ENCODE measurements around the gene PDZK1IP1.

Gene PDZK1IP1

DNA sequence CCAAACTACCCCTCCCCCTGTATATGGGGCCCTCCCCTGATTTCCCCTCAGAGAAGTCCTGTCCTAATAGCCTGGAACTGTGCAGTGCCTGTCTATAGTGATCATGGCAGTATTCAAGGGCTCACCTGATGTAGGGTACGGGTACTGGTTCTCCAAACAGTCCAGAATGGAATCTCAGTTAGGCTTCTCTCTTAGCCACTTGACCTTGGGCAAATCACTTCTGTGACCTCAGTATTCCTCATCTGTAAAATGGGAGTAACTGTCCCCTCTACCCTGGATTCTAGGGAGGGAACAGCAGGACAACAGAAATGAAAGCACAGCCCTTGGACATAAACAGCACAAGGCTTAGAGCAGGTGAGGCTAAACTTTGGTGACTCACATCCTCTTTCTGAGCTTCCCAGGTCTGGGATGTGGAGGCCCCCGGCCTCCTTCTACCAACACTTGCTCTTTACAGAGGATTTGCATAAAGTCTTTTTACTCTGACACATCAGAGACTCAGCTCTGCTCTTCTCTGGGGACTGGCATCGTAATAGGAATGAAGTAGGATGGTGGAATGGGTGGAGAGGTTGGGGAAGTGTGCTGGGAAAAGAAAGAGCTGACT lies 20.0 kb upstream of the PDZK1IP1 start:
- no peak overlapping the region for H2AK5ac ChIP-seq (ENCODE audit: low read length)
- no peak overlapping the region for H3K14ac ChIP-seq (ENCODE audit: low read length)
- H3K18ac ChIP-seq (ENCODE audit: low read length): no peak overlapping the region
- H2BK12ac ChIP-seq (ENCODE audit: low read length): no peak overlapping the region
- H2AFZ ChIP-seq (ENCODE audit: insufficient read depth, low read length, poor library complexity): no peak overlapping the region
- no peak overlapping the region for H3K27ac ChIP-seq (ENCODE audit: low read depth, low read length)
- H3K36me3 ChIP-seq (ENCODE audit: control insufficient read depth in 1 of 2, insufficient read depth in 2 of 2, low read length in 2 of 2): no peaks in the 10 kb centered on the region
- no peak overlapping the region for H2BK5ac ChIP-seq (ENCODE audit: low read depth, low read length, poor library complexity)
- H3K4me2 ChIP-seq (ENCODE audit: low read length): no peak overlapping the region
- no peak overlapping the region for H3K4ac ChIP-seq (ENCODE audit: low read depth, low read length)
- peaks cover 1% of the 10 kb centered on the region for H3K9me3 ChIP-seq (ENCODE audit: insufficient read depth, low read depth, low read length)
- H3K9ac ChIP-seq (ENCODE audit: low read length): no peak overlapping the region
- no peak for DNase-seq
- H3K79me2 ChIP-seq (ENCODE audit: control insufficient read depth, insufficient read depth, low read length, poor library complexity): no peaks in the 10 kb centered on the region
- H2BK120ac ChIP-seq (ENCODE audit: insufficient read depth, low read length, poor library complexity): no peak overlapping the region
- H3K4me1 ChIP-seq (ENCODE audit: control insufficient read depth in 1 of 2, insufficient read depth in 2 of 2, low read length in 2 of 2): peaks cover 0 to 5% of the 10 kb centered on the region in 2 experiments
- H3K23ac ChIP-seq (ENCODE audit: low read length): no peak overlapping the region
- no CpG with 5 or more reads among the region's 3 CpGs for WGBS (ENCODE audit: extremely low coverage, insufficient coverage, insufficient read length)
- H4K8ac ChIP-seq (ENCODE audit: low read depth, low read length): no peak overlapping the region
- no peak overlapping the region for H4K12ac ChIP-seq (ENCODE audit: low read depth, low read length)
- H3K79me1 ChIP-seq (ENCODE audit: low read length): no peaks in the 10 kb centered on the region
- H4K91ac ChIP-seq (ENCODE audit: low read depth, low read length): no peak overlapping the region
- peaks cover 7% of the 10 kb centered on the region for H3K27me3 ChIP-seq (ENCODE audit: insufficient read depth, low read length)
- no peak overlapping the region for H3K4me3 ChIP-seq (ENCODE audit: low read depth, low read length)

DNA sequence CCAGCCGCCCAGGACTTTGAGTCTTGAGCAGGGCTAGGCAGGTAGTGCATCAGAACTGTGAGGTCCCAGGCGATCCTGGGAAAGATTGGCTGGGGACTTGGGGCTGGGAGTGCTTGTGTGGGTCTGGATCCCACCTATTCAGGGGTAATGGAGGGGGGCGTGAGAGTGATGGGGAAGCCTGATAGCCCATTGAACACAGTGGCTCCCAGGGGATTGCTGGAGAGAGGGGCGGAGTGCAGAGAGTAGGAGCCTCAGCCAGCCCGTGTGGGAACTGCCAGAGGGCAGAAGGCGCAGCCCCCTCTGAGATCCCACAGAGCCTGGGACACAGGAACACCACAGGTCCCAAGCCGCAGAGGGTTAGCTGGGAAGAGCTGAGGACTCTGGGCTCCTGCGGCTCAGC lies 19.3 kb upstream of the PDZK1IP1 start:
- no peak overlapping the region for H4K12ac ChIP-seq (ENCODE audit: low read depth, low read length)
- H3K4ac ChIP-seq (ENCODE audit: low read depth, low read length): no peak overlapping the region
- H2BK12ac ChIP-seq (ENCODE audit: low read length): no peak overlapping the region
- no peak overlapping the region for H2BK5ac ChIP-seq (ENCODE audit: low read depth, low read length, poor library complexity)
- no peak overlapping the region for H3K4me3 ChIP-seq (ENCODE audit: low read depth, low read length)
- H3K79me2 ChIP-seq (ENCODE audit: control insufficient read depth, insufficient read depth, low read length, poor library complexity): no peaks in the 10 kb centered on the region
- H4K91ac ChIP-seq (ENCODE audit: low read depth, low read length): no peak overlapping the region
- no peak for DNase-seq
- H3K36me3 ChIP-seq (ENCODE audit: control insufficient read depth in 1 of 2, insufficient read depth in 2 of 2, low read length in 2 of 2): no peaks in the 10 kb centered on the region
- peaks cover 1% of the 10 kb centered on the region for H3K9me3 ChIP-seq (ENCODE audit: insufficient read depth, low read depth, low read length)
- H3K27me3 ChIP-seq (ENCODE audit: insufficient read depth, low read length): peaks cover 7% of the 10 kb centered on the region
- no peak overlapping the region for H3K18ac ChIP-seq (ENCODE audit: low read length)
- H4K8ac ChIP-seq (ENCODE audit: low read depth, low read length): no peak overlapping the region
- no peak overlapping the region for H3K9ac ChIP-seq (ENCODE audit: low read length)
- no CpG with 5 or more reads among the region's 8 CpGs for WGBS (ENCODE audit: extremely low coverage, insufficient coverage, insufficient read length)
- H2BK120ac ChIP-seq (ENCODE audit: insufficient read depth, low read length, poor library complexity): no peak overlapping the region
- no peak overlapping the region for H2AK5ac ChIP-seq (ENCODE audit: low read length)
- no peak overlapping the region for H3K27ac ChIP-seq (ENCODE audit: low read depth, low read length)
- H3K14ac ChIP-seq (ENCODE audit: low read length): no peak overlapping the region
- no peaks in the 10 kb centered on the region for H3K79me1 ChIP-seq (ENCODE audit: low read length)
- no peak overlapping the region for H3K4me2 ChIP-seq (ENCODE audit: low read length)
- no peak overlapping the region for H2AFZ ChIP-seq (ENCODE audit: insufficient read depth, low read length, poor library complexity)
- peaks cover 0 to 5% of the 10 kb centered on the region in 2 experiments for H3K4me1 ChIP-seq (ENCODE audit: control insufficient read depth in 1 of 2, insufficient read depth in 2 of 2, low read length in 2 of 2)
- H3K23ac ChIP-seq (ENCODE audit: low read length): no peak overlapping the region

DNA sequence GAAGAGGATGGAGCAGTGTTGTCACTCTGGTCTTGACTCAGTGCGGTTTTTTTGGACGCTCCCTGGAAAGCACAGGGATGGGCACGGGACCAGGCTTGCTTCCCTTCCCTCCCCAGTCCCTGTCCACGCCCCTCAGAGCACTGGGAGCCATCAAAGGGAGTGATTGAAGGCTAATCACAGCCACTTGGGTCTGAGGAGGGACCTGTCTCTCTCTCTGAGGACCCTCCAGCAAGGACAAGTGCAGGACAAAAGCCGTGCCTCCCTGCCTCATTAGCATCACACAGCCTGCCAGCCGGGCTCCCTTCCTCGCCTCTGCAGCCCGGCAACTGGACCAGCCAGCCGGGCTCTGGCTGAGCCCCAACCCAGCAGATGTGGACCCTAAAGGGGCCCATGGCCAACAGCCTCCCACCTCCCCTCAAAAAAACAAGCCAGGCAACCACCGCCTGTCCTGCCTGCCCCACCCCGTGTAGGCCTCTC lies 18.6 kb upstream of the PDZK1IP1 start:
- Histone ChIP-seq H3K14ac (ENCODE audit: low read length) (no peak overlapping the region), H3K9ac (ENCODE audit: low read length) (no peak overlapping the region), H4K12ac (ENCODE audit: low read depth, low read length) (no peak overlapping the region), H3K23ac (ENCODE audit: low read length) (no peak overlapping the region), H3K9me3 (ENCODE audit: insufficient read depth, low read depth, low read length) (peaks cover 1% of the 10 kb centered on the region), H2AFZ (ENCODE audit: insufficient read depth, low read length, poor library complexity) (no peak overlapping the region), H3K4me2 (ENCODE audit: low read length) (no peak overlapping the region), H3K79me2 (ENCODE audit: control insufficient read depth, insufficient read depth, low read length, poor library complexity) (no peaks in the 10 kb centered on the region), H3K79me1 (ENCODE audit: low read length) (no peaks in the 10 kb centered on the region), H2BK12ac (ENCODE audit: low read length) (no peak overlapping the region), H3K27ac (ENCODE audit: low read depth, low read length) (no peak overlapping the region), H4K8ac (ENCODE audit: low read depth, low read length) (no peak overlapping the region), H4K91ac (ENCODE audit: low read depth, low read length) (no peak overlapping the region), H2BK5ac (ENCODE audit: low read depth, low read length, poor library complexity) (no peak overlapping the region), H2AK5ac (ENCODE audit: low read length) (no peak overlapping the region), H3K36me3 (ENCODE audit: control insufficient read depth in 1 of 2, insufficient read depth in 2 of 2, low read length in 2 of 2) (no peaks in the 10 kb centered on the region), H2BK120ac (ENCODE audit: insufficient read depth, low read length, poor library complexity) (no peak overlapping the region), H3K4ac (ENCODE audit: low read depth, low read length) (no peak overlapping the region), H3K18ac (ENCODE audit: low read length) (no peak overlapping the region), H3K4me1 (ENCODE audit: control insufficient read depth in 1 of 2, insufficient read depth in 2 of 2, low read length in 2 of 2) (peaks cover 0 to 5% of the 10 kb centered on the region in 2 experiments), H3K4me3 (ENCODE audit: low read depth, low read length) (no peak overlapping the region), H3K27me3 (ENCODE audit: insufficient read depth, low read length) (peaks cover 7% of the 10 kb centered on the region)
- WGBS (ENCODE audit: extremely low coverage, insufficient coverage, insufficient read length): no CpG with 5 or more reads among the region's 11 CpGs
- DNase-seq: no peak

DNA sequence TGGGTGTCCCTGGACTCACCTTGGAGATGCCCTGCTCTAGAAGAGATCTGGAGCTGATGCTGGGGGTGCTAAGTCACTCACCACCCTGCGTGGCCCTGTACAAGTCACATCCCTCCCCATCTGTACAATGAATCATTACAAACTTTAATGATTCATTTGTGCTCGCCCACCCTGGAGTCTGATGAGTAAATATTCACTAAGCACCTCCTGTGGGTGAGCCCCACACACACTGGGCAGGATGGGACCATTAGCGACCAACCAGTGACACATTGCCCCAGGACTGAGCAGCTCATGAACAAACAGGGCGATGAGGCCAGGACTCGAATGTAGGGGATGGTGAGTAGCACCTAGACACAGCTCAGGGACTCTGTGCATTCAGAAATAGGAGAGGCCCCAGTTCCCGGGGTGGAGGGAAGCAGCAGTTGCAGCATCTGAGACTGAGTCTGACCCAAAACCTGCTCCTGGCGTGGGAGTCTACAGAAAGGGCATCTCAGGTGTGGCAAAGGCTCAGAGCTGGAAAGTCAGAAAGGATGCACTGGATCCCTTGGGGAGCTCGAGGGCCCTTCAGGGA lies 18.1 kb upstream of the PDZK1IP1 start:
- no peak overlapping the region for H3K27ac ChIP-seq (ENCODE audit: low read depth, low read length)
- no peak overlapping the region for H3K18ac ChIP-seq (ENCODE audit: low read length)
- H3K4ac ChIP-seq (ENCODE audit: low read depth, low read length): no peak overlapping the region
- no peak overlapping the region for H2BK12ac ChIP-seq (ENCODE audit: low read length)
- H3K4me1 ChIP-seq (ENCODE audit: control insufficient read depth in 1 of 2, insufficient read depth in 2 of 2, low read length in 2 of 2): peaks cover 0 to 5% of the 10 kb centered on the region in 2 experiments
- peaks cover 1% of the 10 kb centered on the region for H3K9me3 ChIP-seq (ENCODE audit: insufficient read depth, low read depth, low read length)
- DNase-seq: no peak
- no peaks in the 10 kb centered on the region for H3K36me3 ChIP-seq (ENCODE audit: control insufficient read depth in 1 of 2, insufficient read depth in 2 of 2, low read length in 2 of 2)
- H3K79me1 ChIP-seq (ENCODE audit: low read length): no peaks in the 10 kb centered on the region
- no peak overlapping the region for H3K14ac ChIP-seq (ENCODE audit: low read length)
- no peaks in the 10 kb centered on the region for H3K79me2 ChIP-seq (ENCODE audit: control insufficient read depth, insufficient read depth, low read length, poor library complexity)
- no peak overlapping the region for H4K8ac ChIP-seq (ENCODE audit: low read depth, low read length)
- no peak overlapping the region for H2AFZ ChIP-seq (ENCODE audit: insufficient read depth, low read length, poor library complexity)
- H4K91ac ChIP-seq (ENCODE audit: low read depth, low read length): no peak overlapping the region
- H4K12ac ChIP-seq (ENCODE audit: low read depth, low read length): no peak overlapping the region
- WGBS (ENCODE audit: extremely low coverage, insufficient coverage, insufficient read length): no CpG with 5 or more reads among the region's 8 CpGs
- no peak overlapping the region for H3K23ac ChIP-seq (ENCODE audit: low read length)
- H3K9ac ChIP-seq (ENCODE audit: low read length): no peak overlapping the region
- H3K4me3 ChIP-seq (ENCODE audit: low read depth, low read length): no peak overlapping the region
- peaks cover 7% of the 10 kb centered on the region for H3K27me3 ChIP-seq (ENCODE audit: insufficient read depth, low read length)
- H2AK5ac ChIP-seq (ENCODE audit: low read length): no peak overlapping the region
- no peak overlapping the region for H3K4me2 ChIP-seq (ENCODE audit: low read length)
- H2BK5ac ChIP-seq (ENCODE audit: low read depth, low read length, poor library complexity): no peak overlapping the region
- H2BK120ac ChIP-seq (ENCODE audit: insufficient read depth, low read length, poor library complexity): no peak overlapping the region

Measured in trophoblast cell (in vitro differentiated cells and primary cell).